ENCODE results near the gene TBATA.

Gene TBATA

DNA sequence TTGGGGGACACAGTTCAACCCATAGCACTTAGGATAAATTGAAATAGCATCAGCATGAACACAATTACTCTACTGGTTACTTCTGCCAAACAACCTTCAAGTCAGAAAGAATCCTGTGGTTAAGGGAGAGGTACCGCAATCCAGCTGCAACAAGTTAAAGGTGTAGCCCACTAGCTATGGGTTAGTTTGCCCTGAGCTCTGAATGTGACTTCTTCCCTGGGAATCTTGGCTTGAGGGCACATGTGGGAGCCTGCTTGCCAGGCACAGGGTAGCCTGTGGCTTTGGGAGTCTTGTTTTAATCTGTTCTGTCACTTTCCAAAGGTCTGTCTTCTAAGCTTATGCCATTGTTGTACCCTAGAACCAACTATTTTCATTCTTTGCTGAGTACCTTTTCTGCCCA, 21.7 kb upstream of the TBATA start:
- DNase-seq = no peak

DNA sequence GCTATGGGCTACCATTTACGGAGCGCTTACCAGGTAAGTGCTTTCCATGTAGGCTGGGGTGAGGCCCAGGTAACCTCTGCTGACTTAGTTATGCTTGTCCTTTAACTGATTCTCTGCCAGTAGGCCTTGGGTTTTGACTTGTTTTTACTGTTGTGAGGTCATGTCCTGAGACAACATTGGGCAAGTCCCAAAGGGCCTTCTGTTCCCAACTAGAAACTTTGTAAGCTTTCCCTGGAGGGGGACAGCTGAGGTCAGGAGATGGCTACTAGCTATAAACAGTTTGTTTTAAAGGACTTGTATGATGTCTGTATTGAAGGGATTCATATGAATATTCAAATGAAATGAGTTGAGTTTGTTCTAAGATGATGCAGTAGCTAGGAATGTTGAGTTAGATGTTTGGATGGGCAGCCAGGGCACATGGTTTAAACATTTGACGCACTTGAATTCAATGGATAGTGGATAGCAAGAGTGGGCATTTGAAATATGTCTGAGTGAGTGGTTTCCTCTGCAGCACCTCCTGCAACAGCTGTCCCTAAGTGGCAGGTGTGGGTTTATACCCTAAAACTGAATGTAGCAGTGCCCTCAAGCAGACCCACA, 20.5 kb upstream of the TBATA start:
- no peak for DNase-seq

DNA sequence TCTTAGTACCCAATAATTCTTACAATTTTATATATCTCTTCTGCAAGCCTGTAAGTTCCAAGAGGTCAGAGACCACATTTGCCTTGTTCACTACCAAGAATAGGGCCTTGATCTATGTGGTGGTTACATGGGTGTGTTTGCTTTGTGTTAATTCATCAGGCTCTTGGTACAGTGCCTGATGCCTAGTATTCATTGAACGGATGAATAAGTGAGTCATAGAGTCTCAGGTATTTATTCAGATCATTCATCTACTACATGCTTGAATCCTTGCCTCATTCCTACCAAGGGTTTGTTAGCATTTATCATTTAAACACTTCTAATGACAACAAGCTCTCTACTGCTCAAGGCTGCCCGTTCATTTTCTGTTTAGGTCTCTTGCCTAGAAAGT, 19.2 kb upstream of the TBATA start:
- no peak for DNase-seq

DNA sequence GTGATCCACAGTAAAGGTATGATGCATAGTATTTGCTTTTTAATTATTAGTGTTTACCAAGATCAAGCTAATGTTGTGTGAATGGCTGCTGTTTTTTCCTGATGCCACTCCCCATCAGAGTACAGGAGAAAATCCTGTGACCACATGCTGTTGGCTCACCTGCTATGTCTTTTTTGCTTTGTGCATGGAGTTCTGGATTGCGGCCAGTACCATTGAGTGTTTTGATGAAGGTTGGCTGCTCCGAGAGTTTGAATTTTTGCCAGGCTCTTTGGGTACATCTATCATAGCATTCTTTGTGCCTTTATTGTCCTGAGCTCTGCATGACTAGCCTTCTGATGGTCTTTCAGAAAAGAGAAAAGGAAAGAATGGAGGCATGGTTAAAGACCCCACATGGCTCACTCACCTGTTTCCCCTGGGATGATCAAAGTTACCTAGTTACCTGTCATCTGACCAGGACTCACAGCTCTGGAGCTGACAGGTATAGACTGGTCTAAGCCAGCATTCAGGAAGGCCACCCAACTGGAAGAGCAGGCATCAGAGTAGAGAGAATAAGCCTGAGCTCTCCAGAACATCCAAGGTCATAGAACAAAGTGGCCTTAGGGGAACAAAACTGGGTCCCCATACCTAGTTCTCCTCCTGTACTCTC, 18.7 kb upstream of the TBATA start:
- DNase-seq = no peak

GRCh38 chr10:70801854-70802253, 16.7 kb upstream of the TBATA start:
- DNase-seq = no peak

GRCh38 chr10:70799124-70799523, 13.9 kb upstream of the TBATA start:
- DNase-seq = no peak

- DNase-seq = no peak
These were observed 12.7 kb upstream of the TBATA start for GRCh38 chr10:70797840-70798239.

- no peak for DNase-seq
These were observed 10.4 kb upstream of the TBATA start for GRCh38 chr10:70795613-70796012.

GRCh38 chr10:70791386-70792039, 6.3 kb upstream of the TBATA start:
- DNase-seq = no peak

DNA sequence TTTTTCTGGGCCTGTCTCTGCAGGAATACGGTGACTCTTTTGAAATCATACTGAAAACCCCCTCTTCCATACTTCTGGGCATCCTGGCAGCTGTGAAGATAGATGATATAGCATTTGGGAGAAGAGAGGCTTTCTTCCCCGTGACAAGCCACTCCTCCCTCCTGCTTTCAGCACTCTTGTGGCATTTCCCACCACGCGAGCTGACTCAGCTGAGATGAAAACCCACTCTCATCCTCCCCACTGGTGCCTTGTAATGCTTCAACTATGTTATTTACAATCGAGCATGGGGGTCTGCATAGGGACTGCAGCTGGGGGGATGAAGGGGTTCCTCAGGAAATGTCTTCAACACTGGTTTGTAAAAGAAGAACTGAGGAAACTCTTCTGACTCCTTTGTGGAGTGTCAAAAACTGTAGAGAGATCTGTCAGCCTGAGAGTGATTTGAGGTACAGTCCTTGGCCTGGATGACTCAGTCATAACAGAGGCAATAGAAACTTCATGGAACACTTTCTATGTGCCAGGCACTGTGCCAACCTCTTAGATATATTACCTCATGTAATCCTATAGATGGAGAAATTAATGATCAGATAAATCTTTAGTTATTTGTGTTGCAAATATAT, 1.7 kb upstream of the TBATA start:
- peak; percentile 11 for DNase-seq

DNA sequence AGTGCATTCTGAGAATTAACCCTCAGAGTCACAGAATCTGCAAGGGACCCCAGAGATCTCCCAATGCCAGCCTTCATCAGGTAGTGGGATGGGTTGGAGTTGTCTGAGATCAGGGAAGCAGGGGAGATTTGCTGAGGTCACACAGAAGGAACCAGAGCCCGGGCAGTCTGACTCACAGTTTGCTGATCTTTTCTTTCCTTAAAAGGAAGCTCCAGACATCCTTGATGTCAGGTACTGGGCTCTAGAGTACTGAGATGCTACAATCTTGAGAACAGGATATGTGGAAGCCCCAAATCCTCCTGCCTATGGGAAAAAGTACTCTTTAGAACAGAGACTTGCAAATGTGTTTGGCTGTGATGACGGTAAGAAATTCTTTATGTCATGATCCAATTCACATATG, 706 bp downstream of the TBATA start:
- no peak for DNase-seq

GRCh38 chr10:70784016-70784415, 1.2 kb downstream of the TBATA start:
- DNase-seq = no peak

DNA sequence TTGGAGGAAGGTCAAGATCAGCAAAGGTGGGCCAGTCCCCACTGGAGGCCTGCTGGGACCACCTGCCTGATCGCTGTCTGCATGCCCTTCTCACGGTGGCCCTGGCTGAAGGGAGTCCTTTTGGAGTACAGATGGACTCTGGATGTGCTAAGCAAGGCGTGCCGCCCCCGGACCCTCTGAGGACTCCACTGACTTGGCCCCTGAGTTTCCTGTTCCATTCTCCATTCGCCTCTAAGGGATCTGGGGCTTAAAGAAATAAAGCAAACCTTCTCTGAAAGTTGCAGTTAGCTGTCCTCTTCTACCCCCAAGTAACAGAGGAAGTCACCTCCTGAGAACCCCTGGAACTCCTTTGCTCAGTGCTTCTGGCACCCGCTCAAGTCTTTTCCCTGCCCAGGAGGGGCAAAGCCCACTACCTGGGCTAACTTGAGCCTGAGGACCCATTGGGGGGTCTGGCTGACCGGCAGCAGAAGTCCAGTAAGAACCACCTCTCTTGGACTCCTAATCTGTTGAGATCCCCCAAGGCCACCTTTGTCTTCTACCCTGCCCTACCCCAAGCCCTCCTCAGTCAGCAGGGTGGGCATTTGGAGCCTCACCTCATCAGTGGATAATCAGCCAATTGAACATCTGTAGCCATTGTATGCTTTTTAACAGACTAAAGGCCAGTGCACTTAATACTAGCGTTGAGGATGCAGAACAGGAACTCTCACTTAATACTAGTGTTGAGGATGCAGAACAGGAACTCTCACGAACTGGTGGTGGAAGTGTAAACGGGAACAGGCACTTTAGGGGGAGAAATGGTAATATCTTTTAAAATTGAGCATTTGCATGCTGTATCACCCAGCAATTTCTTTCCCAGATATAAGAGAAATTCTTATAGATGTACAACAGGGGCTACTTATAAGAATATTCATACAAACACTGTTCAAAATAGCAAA, 2.2 kb downstream of the TBATA start:
- DNase-seq = no peak

- DNase-seq = no peak
These were observed 3.0 kb downstream of the TBATA start for GRCh38 chr10:70782086-70782745.

GRCh38 chr10:70781461-70782051, 3.6 kb downstream of the TBATA start:
- DNase-seq = no peak

DNA sequence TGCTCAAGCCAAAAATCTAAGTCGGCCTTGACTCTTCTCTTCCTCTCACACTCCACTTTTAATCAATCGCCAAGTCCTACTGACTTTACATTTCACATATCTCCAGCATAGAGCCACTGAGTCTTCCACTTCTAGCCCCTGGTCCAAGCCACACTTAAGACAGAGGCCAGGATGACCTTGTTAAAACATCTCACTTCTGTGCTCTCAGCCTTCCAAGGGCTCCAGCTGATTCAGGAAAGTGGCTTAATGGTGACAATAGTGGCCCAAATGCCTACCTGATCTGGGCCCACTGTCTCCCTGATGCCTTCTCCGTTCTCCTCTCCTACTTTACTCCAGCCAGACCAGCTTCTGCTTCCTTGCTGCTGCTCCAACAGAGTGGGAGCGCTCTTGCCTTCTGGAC, 4.4 kb downstream of the TBATA start:
- no peak for DNase-seq

DNA sequence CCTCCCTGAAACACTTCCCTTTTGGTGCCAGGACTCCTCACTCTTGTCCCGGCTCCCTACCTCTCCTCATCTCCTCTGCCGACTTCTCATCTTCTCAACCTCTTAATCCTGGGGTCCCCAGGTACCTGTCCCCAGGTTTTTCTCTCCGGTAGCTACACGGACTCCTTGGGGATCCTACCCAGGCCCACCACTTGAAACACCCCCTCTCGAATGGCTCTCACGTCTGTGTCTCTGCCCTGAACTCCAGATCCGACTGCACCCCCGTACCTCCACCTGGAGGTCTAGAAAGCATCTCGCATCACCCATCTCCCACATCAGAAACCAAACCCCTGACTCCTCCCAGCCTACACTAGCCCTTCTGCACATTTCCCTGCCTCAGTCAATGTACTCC, 4.8 kb downstream of the TBATA start:
- no peak for DNase-seq

DNA sequence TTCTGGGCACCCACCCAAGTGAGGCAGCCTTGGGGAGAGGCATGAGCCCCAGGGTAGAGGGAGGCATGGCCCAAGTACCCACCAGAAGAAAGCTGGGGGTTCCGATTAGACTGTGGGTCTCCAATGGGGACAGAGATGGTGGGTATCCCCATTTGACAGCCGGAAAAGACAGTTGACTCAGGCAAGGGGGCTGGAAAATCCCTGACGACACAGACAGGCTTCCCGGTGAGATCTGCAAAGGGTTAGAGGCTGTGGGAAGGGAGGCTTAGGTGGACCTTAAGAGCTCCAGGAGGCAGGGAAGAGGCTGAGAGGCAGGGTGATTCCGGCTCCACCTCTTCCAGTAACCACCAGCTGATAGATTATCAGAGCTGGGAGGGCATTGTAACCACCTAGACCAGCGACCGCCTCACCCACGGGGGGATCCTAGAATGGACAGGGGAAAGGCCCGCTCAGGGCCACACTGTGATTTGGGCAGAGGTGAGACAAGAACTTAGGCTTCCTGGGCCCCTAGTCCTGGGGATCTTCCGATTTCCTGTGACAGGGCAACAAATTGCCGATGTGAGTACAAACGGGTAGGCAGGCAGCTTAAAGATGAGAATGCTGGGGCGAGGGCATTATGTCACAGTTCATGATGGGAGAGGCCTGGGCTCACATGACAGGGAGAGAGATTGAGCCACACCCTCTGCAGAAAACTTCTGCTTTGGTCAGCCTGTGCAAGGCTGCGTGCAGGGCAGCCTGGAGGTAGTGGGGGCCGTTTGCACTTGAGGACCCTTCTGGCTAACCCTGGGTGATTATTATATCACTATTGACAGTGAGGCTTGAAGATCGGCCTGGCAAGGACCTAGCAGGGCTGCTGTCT, 5.4 kb downstream of the TBATA start:
- DNase-seq = peak; percentile 80

- DNase-seq = no peak
These were observed 6.1 kb downstream of the TBATA start for GRCh38 chr10:70779088-70779487.

GRCh38 chr10:70778267-70778924, 6.8 kb downstream of the TBATA start:
- no peak for DNase-seq
